Endothelial cell of umbilical vein (primary cell): ENCODE results near the gene MED12. TPM values are rescaled to one million over a fixed set of nuclear protein-coding genes. Genes with fewer than 3 reads are reported as not detected.

Source experiments
- BruUV-seq: library from RNA; stranded (reverse); fragments of 400-500 nt; replicated peaks from 2 replicates; lab custom pipeline; 2021; lab: Mats Ljungman, UMichigan
- CTCF ChIA-PET: fragments of 300-600, 350-600 bp; sonication (Branson Sonifier 250); formaldehyde crosslinking; loops from one replicate; lab custom pipeline; 2021; ENCODE audit warnings: antibody characterized with exemption, inconsistent platforms; lab: Charles Lee
- POLR2A ChIA-PET: fragments of 300-600, 350-600 bp; sonication (Branson Sonifier 250); formaldehyde crosslinking; loops from one replicate; lab custom pipeline; 2021; ENCODE audit warnings: antibody characterized with exemption, inconsistent platforms; lab: Charles Lee
- DNase-seq: peaks from one replicate; pipeline ENCODE4 v3.0.0-alpha.2; 2011; ENCODE audit warnings: low read depth, low spot score
- FAIRE-seq: peaks from 2 replicates; lab custom pipeline; 2011; peaks lifted over from hg19 to GRCh38; lab: Jason Lieb, UNC
- H2AFZ ChIP-seq: 2 replicates; pipeline ENCODE4 v1.6.0; 2012; ENCODE audit warnings: low read depth, low read length, control low read depth, inconsistent platforms
- H3K27ac ChIP-seq: 2 replicates; pipeline ENCODE4 v1.5.1; 2011; ENCODE audit warnings: low read depth, mild to moderate bottlenecking, control low read depth, low read length, moderate library complexity; ENCODE audit not compliant: insufficient read depth
- H3K27me3 ChIP-seq, 2 experiments: 2 replicates each; pipeline versions ENCODE4 v1.6.0 to v1.6.1; 2011; ENCODE audit warnings: low read length in 2 of 2, mixed read lengths in 1 of 2; ENCODE audit not compliant: control insufficient read depth in 2 of 2, insufficient read depth in 2 of 2
- H3K36me3 ChIP-seq, 2 experiments: 2 replicates in 1 of 2; 3 replicates in 1 of 2; pipeline ENCODE4 v1.5.1; 2011; ENCODE audit warnings: low read length in 2 of 2, mild to moderate bottlenecking in 1 of 2, moderate library complexity in 1 of 2; ENCODE audit not compliant: control insufficient read depth in 2 of 2, insufficient read depth in 2 of 2; ENCODE audit errors: extremely low read depth in 1 of 2
- H3K4me1 ChIP-seq: 3 replicates; pipeline ENCODE4 v1.5.1; 2011; ENCODE audit warnings: mild to moderate bottlenecking, low read length; ENCODE audit not compliant: control insufficient read depth, insufficient read depth; ENCODE audit errors: extremely low read depth
- H3K4me2 ChIP-seq: 2 replicates; pipeline ENCODE4 v1.6.1; 2011; ENCODE audit warnings: low read length, control low read depth, mixed read lengths; ENCODE audit not compliant: insufficient read depth
- H3K4me3 ChIP-seq, 3 experiments: fragments of 200-600 bp in 1 of 3; sonication (generic), shearing (Covaris generic) in 1 of 3; replicated peaks in 1 of 3; 2 replicates each; pipeline ENCODE4 v1.5.1; 2011 to 2016; ENCODE audit warnings: control low read depth in 3 of 3, low read length in 3 of 3, mild to moderate bottlenecking in 2 of 3, inconsistent platforms in 1 of 3, low read depth in 1 of 3, moderate library complexity in 1 of 3; ENCODE audit not compliant: insufficient read depth in 1 of 3
- H3K79me2 ChIP-seq: 2 replicates; pipeline ENCODE4 v1.6.0; 2012; ENCODE audit warnings: low read length, inconsistent platforms; ENCODE audit not compliant: control insufficient read depth, insufficient read depth
- H3K9ac ChIP-seq: replicated peaks from 2 replicates; pipeline ENCODE3; 2011; ENCODE audit warnings: low read length, control low read depth; ENCODE audit not compliant: insufficient read depth; ENCODE audit errors: extremely low read depth
- H3K9me1 ChIP-seq: replicated peaks from 3 replicates; pipeline ENCODE4 v1.6.0; 2011; ENCODE audit warnings: mild to moderate bottlenecking, low read length; ENCODE audit not compliant: control insufficient read depth, insufficient read depth; ENCODE audit errors: extremely low read depth
- H3K9me3 ChIP-seq: replicated peaks from 2 replicates; pipeline ENCODE4 v1.5.1; 2012; ENCODE audit warnings: low read length, inconsistent platforms; ENCODE audit not compliant: control insufficient read depth, insufficient read depth
- H4K20me1 ChIP-seq: replicated peaks from 2 replicates; pipeline ENCODE3; 2011; ENCODE audit warnings: mild to moderate bottlenecking, low read length; ENCODE audit not compliant: control insufficient read depth, insufficient read depth; ENCODE audit errors: extremely low read depth
- EZH2 ChIP-seq: IDR thresholded peaks from 2 replicates; pipeline ENCODE4 v1.6.1; 2012; ENCODE audit warnings: borderline replicate concordance, low read depth, mild to moderate bottlenecking, moderate library complexity, low read length, inconsistent platforms; ENCODE audit not compliant: severe bottlenecking
- FOS ChIP-seq: IDR thresholded peaks from 2 replicates; pipeline ENCODE4 v1.6.1; 2011; ENCODE audit warnings: mild to moderate bottlenecking, low read length, moderate library complexity, borderline replicate concordance; ENCODE audit not compliant: insufficient read depth
- GATA2 ChIP-seq: IDR thresholded peaks from 2 replicates; pipeline ENCODE4 v1.7.0; 2011; ENCODE audit warnings: low read depth, mild to moderate bottlenecking, moderate library complexity, mixed read lengths, low read length; ENCODE audit not compliant: insufficient read length, insufficient read depth
- JUN ChIP-seq: IDR thresholded peaks from 2 replicates; pipeline ENCODE4 v1.6.1; 2011; ENCODE audit warnings: borderline replicate concordance, low read depth; ENCODE audit not compliant: insufficient read length, insufficient read depth
- MYC ChIP-seq: IDR thresholded peaks from one replicate; pipeline ENCODE4 v1.6.1; 2011; ENCODE audit warnings: mild to moderate bottlenecking, low read depth, low read length
- POLR2A ChIP-seq: IDR thresholded peaks from 2 replicates; pipeline ENCODE4 v1.6.1; 2012; ENCODE audit warnings: low read depth, mild to moderate bottlenecking, control low read depth, low read length
- POLR2AphosphoS5 ChIP-seq: IDR thresholded peaks from 2 replicates; pipeline ENCODE4 v1.6.1; 2012; ENCODE audit warnings: low read depth, mild to moderate bottlenecking, control low read depth, low read length, moderate library complexity; ENCODE audit not compliant: insufficient read depth
- dilution Hi-C: fragments of 300-500 bp; cut with MboI; formaldehyde crosslinking; loops from one replicate; pipeline ENCODE4 v1.15.0; 2019; ENCODE audit warnings: low sequenced_read_pairs; ENCODE audit not compliant: extremely low pct_ligation_motif_present
- intact Hi-C: fragments of 100-400 bp; cut with micrococcal nuclease; formaldehyde crosslinking; loops from one replicate; pipeline ENCODE4 v1.10.0; 2022
- polyA plus RNA-seq, 4 experiments: library from polyadenylated mRNA; depleted of rRNA in 3 of 4; stranded (reverse) in 3 of 4; unstranded in 1 of 4; fragments of >200 nt; gene quantifications; 2 replicates each; pipeline versions ENCODE4 v1.2.1 to v1.2.3, GENCODE V29; 2011 to 2012; ENCODE audit warnings: missing spikeins in 1 of 4
- total RNA-seq: library from RNA; stranded (reverse); gene quantifications from 2 replicates; pipeline ENCODE4 v1.2.3, GENCODE V29; 2021
- TF ChIP-seq, protein P1 (sequence below), 2 donors: IDR thresholded peaks; 1 replicate in 1 of 2; 2 replicates in 1 of 2; pipeline ENCODE4 v1.5.1; 2011; ENCODE audit warnings: low read length in 2 of 2, mild to moderate bottlenecking in 2 of 2, moderate library complexity in 2 of 2, control low read depth in 1 of 2, inconsistent platforms in 1 of 2, low read depth in 1 of 2; ENCODE audit not compliant: insufficient read depth in 1 of 2; ENCODE audit errors: extremely low read depth in 1 of 2
- TF ChIP-seq, protein P2 (sequence below): IDR thresholded peaks from 2 replicates; pipeline ENCODE4 v1.6.1; 2011; ENCODE audit not compliant: insufficient read depth, insufficient read length

The MED12 gene
- total and polyA plus RNA-seq, 2 donors (not counting 3 experiments of a cell fraction or from before 2014, with no cell fraction given), result 28.1 to 65.3 TPM

DNA sequence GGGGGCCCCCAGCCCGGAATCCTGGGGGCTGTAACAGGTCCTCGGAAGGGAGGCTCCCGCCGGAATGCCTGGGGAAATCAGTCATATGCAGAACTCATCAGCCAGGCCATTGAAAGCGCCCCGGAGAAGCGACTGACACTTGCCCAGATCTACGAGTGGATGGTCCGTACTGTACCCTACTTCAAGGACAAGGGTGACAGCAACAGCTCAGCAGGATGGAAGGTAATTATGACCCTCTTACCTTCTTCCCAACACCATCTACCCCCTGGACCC is 21.7 kb upstream of the MED12 start:
- TF ChIP-seq, protein P1, sequence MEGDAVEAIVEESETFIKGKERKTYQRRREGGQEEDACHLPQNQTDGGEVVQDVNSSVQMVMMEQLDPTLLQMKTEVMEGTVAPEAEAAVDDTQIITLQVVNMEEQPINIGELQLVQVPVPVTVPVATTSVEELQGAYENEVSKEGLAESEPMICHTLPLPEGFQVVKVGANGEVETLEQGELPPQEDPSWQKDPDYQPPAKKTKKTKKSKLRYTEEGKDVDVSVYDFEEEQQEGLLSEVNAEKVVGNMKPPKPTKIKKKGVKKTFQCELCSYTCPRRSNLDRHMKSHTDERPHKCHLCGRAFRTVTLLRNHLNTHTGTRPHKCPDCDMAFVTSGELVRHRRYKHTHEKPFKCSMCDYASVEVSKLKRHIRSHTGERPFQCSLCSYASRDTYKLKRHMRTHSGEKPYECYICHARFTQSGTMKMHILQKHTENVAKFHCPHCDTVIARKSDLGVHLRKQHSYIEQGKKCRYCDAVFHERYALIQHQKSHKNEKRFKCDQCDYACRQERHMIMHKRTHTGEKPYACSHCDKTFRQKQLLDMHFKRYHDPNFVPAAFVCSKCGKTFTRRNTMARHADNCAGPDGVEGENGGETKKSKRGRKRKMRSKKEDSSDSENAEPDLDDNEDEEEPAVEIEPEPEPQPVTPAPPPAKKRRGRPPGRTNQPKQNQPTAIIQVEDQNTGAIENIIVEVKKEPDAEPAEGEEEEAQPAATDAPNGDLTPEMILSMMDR (IDR thresholded peaks at IDR 0.05; ENCODE audit: extremely low read depth in 1 of 2, insufficient read depth in 1 of 2, low read depth in 1 of 2, low read length in 2 of 2), result no peak
- TF ChIP-seq EZH2 (no peak), GATA2 (no peak), MYC (no peak), JUN (no peak), FOS (no peak), POLR2A (no peak), POLR2AphosphoS5 (no peak)
- TF ChIP-seq, protein P2, sequence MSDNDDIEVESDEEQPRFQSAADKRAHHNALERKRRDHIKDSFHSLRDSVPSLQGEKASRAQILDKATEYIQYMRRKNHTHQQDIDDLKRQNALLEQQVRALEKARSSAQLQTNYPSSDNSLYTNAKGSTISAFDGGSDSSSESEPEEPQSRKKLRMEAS, result no peak
- H3K9ac ChIP-seq, result no peak overlapping the region
- peak; percentile 52 for FAIRE-seq
- H4K20me1 ChIP-seq, result no peaks in the 10 kb centered on the region
- no peak overlapping the region for H3K27ac ChIP-seq
- H3K9me3 ChIP-seq, result no peaks in the 10 kb centered on the region
- peak overlapping the region; percentile 90 for H2AFZ ChIP-seq
- BruUV-seq, result no TSS peak
- intact Hi-C loops, result loop anchor here (1.0 kb wide), 1 partner anchor 28 kb away; the partner anchor contains the start of gene SNX12
- ChIA-PET POLR2A (no interaction called here), CTCF (no interaction called here)
- DNase-seq, result no peak
- peak overlapping the region; percentile 82 for H3K4me2 ChIP-seq
- no peaks in the 10 kb centered on the region for H3K79me2 ChIP-seq
- peak overlapping the region; percentile 28 to 67 (median 45) for H3K4me3 ChIP-seq
- dilution Hi-C loops, result no loop called here
- peaks cover 0 to 1% of the 10 kb centered on the region in 2 experiments for H3K27me3 ChIP-seq
- H3K9me1 ChIP-seq, result no peaks in the 10 kb centered on the region
- H3K36me3 ChIP-seq, result no peaks in the 10 kb centered on the region
- peaks cover 6% of the 10 kb centered on the region for H3K4me1 ChIP-seq
